ACC112 (cell line): Measurements from ENCODE around the gene PDLIM7.

Experiments
- H2AFZ ChIP-seq: fragments of 200-600 bp; sonication (generic); one replicate; pipeline ENCODE4 v1.6.0; 2017; ENCODE audit warnings: antibody characterized with exemption, low read length; ENCODE audit not compliant: unreplicated experiment
- H3K27ac ChIP-seq: fragments of 200-600 bp; sonication (generic); 2 replicates; pipeline ENCODE4 v1.5.1; 2014; ENCODE audit warnings: low read depth, mild to moderate bottlenecking, antibody characterized with exemption, low read length, moderate library complexity
- H3K27me3 ChIP-seq: fragments of 200-600 bp; sonication (generic); 2 replicates; pipeline ENCODE4 v1.6.1; 2014; ENCODE audit warnings: mild to moderate bottlenecking, antibody characterized with exemption, low read length, moderate library complexity, mixed read lengths; ENCODE audit not compliant: insufficient read depth
- H3K36me3 ChIP-seq: fragments of 200-600 bp; sonication (generic); 2 replicates; pipeline ENCODE4 v1.6.1; 2016; ENCODE audit warnings: mild to moderate bottlenecking, antibody characterized with exemption, low read length, moderate library complexity, mixed read lengths; ENCODE audit not compliant: insufficient read depth
- H3K4me1 ChIP-seq: fragments of 200-600 bp; sonication (generic); one replicate; pipeline ENCODE4 v1.6.1; 2016; ENCODE audit warnings: low read length, mixed read lengths; ENCODE audit not compliant: insufficient read depth, unreplicated experiment, control insufficient read depth
- H3K4me3 ChIP-seq: fragments of 200-600 bp; sonication (generic); 2 replicates; pipeline ENCODE4 v1.5.1; 2014; ENCODE audit warnings: mild to moderate bottlenecking, low read depth, low read length
- H3K79me2 ChIP-seq: fragments of 200-600 bp; sonication (generic); one replicate; pipeline ENCODE4 v1.6.0; 2016; ENCODE audit warnings: low read length; ENCODE audit not compliant: control insufficient read depth, unreplicated experiment, insufficient read depth

Gene PDLIM7

GRCh38 chr5:177512736-177513380 is 15.5 kb upstream of the PDLIM7 start:
- no peak overlapping the region for H2AFZ ChIP-seq
- no peaks in the 10 kb centered on the region for H3K27me3 ChIP-seq
- H3K4me3 ChIP-seq = no peak overlapping the region
- H3K4me1 ChIP-seq = peaks cover 6% of the 10 kb centered on the region
- no peak overlapping the region for H3K27ac ChIP-seq
- H3K36me3 ChIP-seq = peaks cover 7% of the 10 kb centered on the region; the same call in 1 of the 2 replicates
- H3K79me2 ChIP-seq = peaks cover 25% of the 10 kb centered on the region

GRCh38 chr5:177511796-177512675 is 14.6 kb upstream of the PDLIM7 start:
- no peak overlapping the region for H2AFZ ChIP-seq
- peaks cover 7% of the 10 kb centered on the region; the same call in 1 of the 2 replicates for H3K36me3 ChIP-seq
- no peak overlapping the region for H3K27ac ChIP-seq
- no peak overlapping the region for H3K4me3 ChIP-seq
- peaks cover 6% of the 10 kb centered on the region for H3K4me1 ChIP-seq
- H3K27me3 ChIP-seq = no peaks in the 10 kb centered on the region
- peaks cover 25% of the 10 kb centered on the region for H3K79me2 ChIP-seq

GRCh38 chr5:177511181-177511580 is 13.8 kb upstream of the PDLIM7 start:
- H3K4me3 ChIP-seq = no peak overlapping the region
- H3K27me3 ChIP-seq = no peaks in the 10 kb centered on the region
- H3K27ac ChIP-seq = no peak overlapping the region
- peaks cover 7% of the 10 kb centered on the region; the same call in 1 of the 2 replicates for H3K36me3 ChIP-seq
- no peak overlapping the region for H2AFZ ChIP-seq
- H3K4me1 ChIP-seq = peaks cover 6% of the 10 kb centered on the region
- peaks cover 22% of the 10 kb centered on the region for H3K79me2 ChIP-seq

- Histone ChIP-seq H2AFZ (no peak overlapping the region), H3K27ac (no peak overlapping the region), H3K27me3 (no peaks in the 10 kb centered on the region), H3K4me1 (peaks cover 5% of the 10 kb centered on the region), H3K36me3 (peaks cover 6% of the 10 kb centered on the region; the same call in 1 of the 2 replicates), H3K79me2 (peaks cover 16% of the 10 kb centered on the region), H3K4me3 (no peak overlapping the region)
Measured at GRCh38 chr5:177510567-177511053, 13.2 kb upstream of the PDLIM7 start.

GRCh38 chr5:177509991-177510566 is 12.7 kb upstream of the PDLIM7 start:
- Histone ChIP-seq H3K27me3 (no peaks in the 10 kb centered on the region), H3K27ac (no peak overlapping the region), H3K36me3 (peaks cover under 1% of the 10 kb centered on the region; the same call in 1 of the 2 replicates), H3K4me1 (no peaks in the 10 kb centered on the region), H3K79me2 (peaks cover 11% of the 10 kb centered on the region), H2AFZ (no peak overlapping the region), H3K4me3 (no peak overlapping the region)

- H3K79me2 ChIP-seq = peaks cover 8% of the 10 kb centered on the region
- H3K27ac ChIP-seq = no peak within 1 kb of the TSS
- no peak within 1 kb of the TSS for H2AFZ ChIP-seq
- no peaks in the 10 kb centered on the region for H3K4me1 ChIP-seq
- no peak within 1 kb of the TSS for H3K4me3 ChIP-seq
- H3K36me3 ChIP-seq = no peaks in the 10 kb centered on the region; the same call in 1 of the 2 replicates
- no peaks in the 10 kb centered on the region for H3K27me3 ChIP-seq
Measured at GRCh38 chr5:177509381-177509951, 12.1 kb upstream of the PDLIM7 start, which contains the start of gene DOK3. DOK3 (minus strand) TSS chr5:177509826; CDS start chr5:177509540, 286 bp downstream.

GRCh38 chr5:177508837-177509236 is 11.4 kb upstream of the PDLIM7 start:
- no peak overlapping the region for H2AFZ ChIP-seq
- peaks cover 2% of the 10 kb centered on the region for H3K79me2 ChIP-seq
- H3K27me3 ChIP-seq = no peaks in the 10 kb centered on the region
- no peak overlapping the region for H3K4me3 ChIP-seq
- no peaks in the 10 kb centered on the region for H3K4me1 ChIP-seq
- H3K27ac ChIP-seq = no peak overlapping the region
- H3K36me3 ChIP-seq = no peaks in the 10 kb centered on the region; the same call in 1 of the 2 replicates

- H3K4me1 ChIP-seq = no peaks in the 10 kb centered on the region
- H3K27ac ChIP-seq = no peak overlapping the region
- no peaks in the 10 kb centered on the region for H3K36me3 ChIP-seq
Measured at GRCh38 chr5:177508221-177508611, 10.8 kb upstream of the PDLIM7 start.

GRCh38 chr5:177507596-177508220 is 10.3 kb upstream of the PDLIM7 start:
- Histone ChIP-seq H3K36me3 (no peaks in the 10 kb centered on the region), H2AFZ (no peak overlapping the region), H3K27me3 (no peaks in the 10 kb centered on the region), H3K79me2 (no peaks in the 10 kb centered on the region), H3K27ac (no peak overlapping the region), H3K4me3 (no peak overlapping the region), H3K4me1 (no peaks in the 10 kb centered on the region)

More at GRCh38 chr5:177508221-177508611, 10.8 kb upstream of the PDLIM7 start:
- no peak overlapping the region for H3K4me3 ChIP-seq
- H2AFZ ChIP-seq = no peak overlapping the region
- H3K27me3 ChIP-seq = no peaks in the 10 kb centered on the region
- H3K79me2 ChIP-seq = no peaks in the 10 kb centered on the region

- Histone ChIP-seq H2AFZ (no peak overlapping the region), H3K36me3 (no peaks in the 10 kb centered on the region), H3K4me1 (no peaks in the 10 kb centered on the region), H3K27me3 (no peaks in the 10 kb centered on the region), H3K79me2 (no peaks in the 10 kb centered on the region), H3K4me3 (no peak overlapping the region), H3K27ac (no peak overlapping the region)
Measured at GRCh38 chr5:177507165-177507564, 9.8 kb upstream of the PDLIM7 start.
